Body of pancreas (tissue), 4 donors: ENCODE measurements around the gene HLA-DMB.

Source experiments
- POLR2A ChIP-seq, 3 donors: fragments of 450-650 bp; IDR thresholded peaks; one replicate each; pipeline ENCODE4 v1.6.1; 2016; ENCODE audit warnings: antibody characterized with exemption in 3 of 3, mild to moderate bottlenecking in 2 of 3
- TF ChIP-seq, protein P1 (sequence below), 7 experiments: fragments of 450-650 bp in 4 of 7; fragments of 200-600 bp in 3 of 7; sonication (generic) in 3 of 7; IDR thresholded peaks; one replicate each; pipeline ENCODE4 v1.5.1; 2016 to 2019; ENCODE audit warnings: antibody characterized with exemption in 7 of 7

DNA sequence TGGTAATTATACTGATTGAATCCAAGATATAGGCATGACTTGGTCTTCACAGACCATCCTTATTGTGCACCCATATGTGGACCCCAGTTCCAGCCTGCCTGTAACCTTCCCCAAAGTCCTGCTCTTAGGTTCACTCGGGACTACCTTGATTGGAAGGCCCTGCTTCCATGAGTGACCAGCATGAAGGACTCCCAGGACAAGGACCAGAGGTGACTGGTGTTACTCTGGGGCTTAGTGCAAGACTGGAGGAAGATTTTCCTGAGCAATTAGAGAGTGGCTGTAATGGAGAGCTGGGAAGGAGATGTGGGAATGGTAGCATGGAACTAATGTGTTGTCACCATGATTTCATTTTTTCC is 42.6 kb upstream of the HLA-DMB start:
- TF ChIP-seq, protein P1, sequence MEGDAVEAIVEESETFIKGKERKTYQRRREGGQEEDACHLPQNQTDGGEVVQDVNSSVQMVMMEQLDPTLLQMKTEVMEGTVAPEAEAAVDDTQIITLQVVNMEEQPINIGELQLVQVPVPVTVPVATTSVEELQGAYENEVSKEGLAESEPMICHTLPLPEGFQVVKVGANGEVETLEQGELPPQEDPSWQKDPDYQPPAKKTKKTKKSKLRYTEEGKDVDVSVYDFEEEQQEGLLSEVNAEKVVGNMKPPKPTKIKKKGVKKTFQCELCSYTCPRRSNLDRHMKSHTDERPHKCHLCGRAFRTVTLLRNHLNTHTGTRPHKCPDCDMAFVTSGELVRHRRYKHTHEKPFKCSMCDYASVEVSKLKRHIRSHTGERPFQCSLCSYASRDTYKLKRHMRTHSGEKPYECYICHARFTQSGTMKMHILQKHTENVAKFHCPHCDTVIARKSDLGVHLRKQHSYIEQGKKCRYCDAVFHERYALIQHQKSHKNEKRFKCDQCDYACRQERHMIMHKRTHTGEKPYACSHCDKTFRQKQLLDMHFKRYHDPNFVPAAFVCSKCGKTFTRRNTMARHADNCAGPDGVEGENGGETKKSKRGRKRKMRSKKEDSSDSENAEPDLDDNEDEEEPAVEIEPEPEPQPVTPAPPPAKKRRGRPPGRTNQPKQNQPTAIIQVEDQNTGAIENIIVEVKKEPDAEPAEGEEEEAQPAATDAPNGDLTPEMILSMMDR (IDR thresholded peaks at IDR 0.05), result no peak
- TF ChIP-seq POLR2A (IDR thresholded peaks at IDR 0.05), result no peak
